NK-92 (cell line): ENCODE results near the gene KCNN3.

Experiments
- DNase-seq: peaks from one replicate; lab custom pipeline; 2025; ENCODE audit not compliant: unreplicated experiment; lab: John Stamatoyannopoulos, UW

Gene KCNN3

DNA sequence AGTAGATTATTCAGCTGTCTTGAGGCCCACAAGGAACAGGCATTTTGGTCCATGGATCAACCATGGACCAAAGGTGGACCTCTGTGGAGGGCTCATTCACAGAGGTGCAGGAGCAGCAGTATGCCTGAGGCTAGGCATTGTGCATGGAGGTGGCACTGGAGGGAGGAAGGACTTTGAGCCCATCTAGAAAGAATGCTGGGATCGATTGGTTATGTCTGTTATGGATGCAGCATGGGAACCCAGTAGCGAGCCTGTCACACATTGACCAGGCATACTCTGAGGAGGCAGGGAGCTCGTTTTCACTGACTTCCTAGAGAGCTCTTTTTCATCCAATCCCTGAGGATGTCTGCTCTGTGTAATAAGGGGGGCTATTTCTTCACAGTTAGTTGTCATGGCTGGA, 75.5 kb downstream of the KCNN3 start:
- no peak for DNase-seq

DNA sequence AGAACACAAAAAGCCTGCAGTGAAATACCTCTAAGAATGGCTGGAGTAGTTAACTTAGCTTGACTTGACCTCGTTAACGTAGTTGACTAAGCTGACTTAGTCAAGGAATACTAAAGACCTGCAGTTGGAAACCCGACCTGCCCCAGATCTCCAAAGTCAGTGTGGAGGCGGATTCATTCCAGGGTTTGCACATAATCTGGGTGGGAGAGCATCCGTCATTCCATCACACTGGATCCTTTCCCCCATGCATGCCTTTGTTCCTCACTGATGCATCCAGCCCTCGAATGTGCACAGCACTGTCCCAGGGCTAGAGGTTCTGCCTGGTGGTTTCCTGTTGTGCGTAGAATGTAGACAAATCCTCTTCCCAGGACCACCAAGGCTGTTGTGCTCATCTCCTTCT, 76.4 kb downstream of the KCNN3 start:
- DNase-seq: no peak

DNA sequence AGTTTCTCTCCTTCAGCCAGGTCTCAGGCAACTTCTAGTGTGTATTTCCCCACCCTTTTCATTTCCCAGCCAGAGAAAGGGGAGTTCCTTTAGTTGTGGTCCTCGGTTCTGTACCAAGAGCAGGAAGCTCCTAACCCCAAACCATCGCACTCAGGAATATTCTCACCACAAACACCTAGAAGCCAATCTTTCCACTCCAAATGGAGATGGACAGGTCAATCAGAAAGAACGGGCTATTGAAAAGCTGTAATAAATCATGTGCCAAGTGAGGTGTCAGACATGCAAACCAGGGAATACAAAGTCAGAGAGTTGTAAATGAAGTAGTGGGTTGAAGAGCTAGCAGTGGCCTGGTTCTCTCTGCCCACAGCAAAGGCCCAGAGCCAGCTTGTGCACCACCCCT, 77.2 kb downstream of the KCNN3 start:
- no peak for DNase-seq

DNA sequence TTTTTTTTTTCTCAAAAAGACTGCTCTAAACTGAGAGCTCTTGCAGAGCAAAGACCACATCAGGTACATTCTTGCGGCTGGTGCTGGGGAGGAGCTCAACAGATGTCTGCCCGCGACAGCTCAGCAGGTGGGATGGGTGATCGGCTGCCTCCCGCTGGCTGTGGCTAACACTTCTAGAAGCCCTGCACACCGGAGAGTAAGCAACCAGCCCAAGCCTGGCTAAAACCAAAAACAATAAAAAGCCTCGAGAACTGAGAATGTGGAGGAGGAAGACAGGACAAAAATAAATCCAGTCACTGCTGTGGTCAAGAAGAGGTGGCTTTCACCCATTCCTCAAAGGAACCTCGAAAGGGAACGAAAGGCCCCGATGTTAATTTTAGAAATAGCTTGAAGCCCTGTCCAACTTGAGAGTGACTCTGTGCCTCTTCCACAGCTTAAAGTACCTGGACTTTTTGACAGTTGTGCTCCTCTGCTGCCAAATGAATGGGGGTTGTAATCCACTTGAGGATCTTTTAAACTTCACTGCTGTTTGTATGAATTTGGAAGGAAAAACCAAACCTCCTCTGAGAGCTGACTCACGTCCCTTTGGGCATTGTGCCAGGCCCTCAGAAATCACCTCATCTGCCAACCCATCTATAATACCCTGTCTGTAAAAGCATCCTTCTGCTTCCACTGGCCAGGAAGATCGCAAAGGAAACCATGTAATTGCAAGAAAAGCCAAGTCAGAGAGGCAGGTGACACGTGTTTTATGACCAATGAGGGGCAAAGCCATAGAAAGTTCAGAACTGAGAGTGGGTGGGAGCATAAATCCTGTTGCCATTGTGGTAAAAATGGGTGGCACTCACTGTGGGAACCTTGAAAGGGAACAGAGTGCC, 78.6 kb downstream of the KCNN3 start:
- DNase-seq: peak; percentile 71

DNA sequence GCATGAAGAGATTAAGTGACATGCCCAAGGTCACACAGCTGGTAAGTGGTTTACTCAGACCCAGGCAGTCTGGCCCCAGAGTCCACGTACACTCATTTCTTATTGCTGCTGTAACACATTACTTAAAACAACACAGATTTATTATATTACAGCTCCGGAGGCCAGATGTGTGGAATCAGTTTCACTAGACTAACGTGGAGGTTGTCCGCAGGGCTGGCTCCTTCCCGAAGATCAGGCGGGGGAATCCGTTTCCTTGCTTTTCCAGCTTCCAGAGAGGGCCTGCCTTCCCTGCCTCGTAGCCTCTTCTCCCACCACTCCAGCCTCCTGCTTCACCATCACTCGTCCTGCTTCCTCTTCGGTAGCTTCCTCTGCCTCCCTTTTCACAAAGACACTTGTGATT, 81.2 kb downstream of the KCNN3 start:
- DNase-seq: no peak

DNA sequence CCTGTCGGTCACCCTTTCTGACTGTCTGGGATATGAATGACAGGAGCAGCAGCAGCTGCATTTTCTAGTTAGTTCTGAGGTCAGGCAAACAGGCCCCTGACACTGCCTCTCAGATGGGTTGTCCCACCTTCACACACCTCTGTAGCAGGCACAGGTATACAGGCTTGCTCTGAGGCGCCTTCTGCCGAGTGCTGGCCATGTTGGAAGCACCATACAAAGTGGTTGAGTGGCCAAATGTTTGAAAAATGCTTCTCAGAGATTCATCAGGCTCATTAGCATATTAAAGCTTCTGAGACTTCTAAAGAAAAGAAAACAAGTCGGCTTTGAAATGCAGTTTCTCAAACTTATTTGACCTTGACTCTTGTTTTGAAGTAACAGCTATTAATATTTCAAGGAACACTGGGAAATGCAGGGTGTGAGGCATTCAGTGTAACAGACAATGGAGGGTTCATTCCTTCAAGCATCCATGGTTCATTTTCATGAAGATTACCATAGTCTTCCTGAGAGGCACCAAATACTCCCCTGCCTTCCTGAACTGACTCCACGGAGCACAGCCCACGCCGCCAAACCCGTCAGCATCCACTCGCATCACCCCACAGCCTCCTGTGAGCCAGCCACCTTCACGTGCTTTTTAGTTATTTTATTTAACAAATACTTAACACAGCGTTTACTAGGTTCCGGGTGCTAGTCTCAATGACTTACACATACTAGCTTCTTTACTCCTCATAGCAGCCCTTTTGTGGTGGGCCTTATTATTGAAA, 81.8 kb downstream of the KCNN3 start:
- DNase-seq: no peak

DNA sequence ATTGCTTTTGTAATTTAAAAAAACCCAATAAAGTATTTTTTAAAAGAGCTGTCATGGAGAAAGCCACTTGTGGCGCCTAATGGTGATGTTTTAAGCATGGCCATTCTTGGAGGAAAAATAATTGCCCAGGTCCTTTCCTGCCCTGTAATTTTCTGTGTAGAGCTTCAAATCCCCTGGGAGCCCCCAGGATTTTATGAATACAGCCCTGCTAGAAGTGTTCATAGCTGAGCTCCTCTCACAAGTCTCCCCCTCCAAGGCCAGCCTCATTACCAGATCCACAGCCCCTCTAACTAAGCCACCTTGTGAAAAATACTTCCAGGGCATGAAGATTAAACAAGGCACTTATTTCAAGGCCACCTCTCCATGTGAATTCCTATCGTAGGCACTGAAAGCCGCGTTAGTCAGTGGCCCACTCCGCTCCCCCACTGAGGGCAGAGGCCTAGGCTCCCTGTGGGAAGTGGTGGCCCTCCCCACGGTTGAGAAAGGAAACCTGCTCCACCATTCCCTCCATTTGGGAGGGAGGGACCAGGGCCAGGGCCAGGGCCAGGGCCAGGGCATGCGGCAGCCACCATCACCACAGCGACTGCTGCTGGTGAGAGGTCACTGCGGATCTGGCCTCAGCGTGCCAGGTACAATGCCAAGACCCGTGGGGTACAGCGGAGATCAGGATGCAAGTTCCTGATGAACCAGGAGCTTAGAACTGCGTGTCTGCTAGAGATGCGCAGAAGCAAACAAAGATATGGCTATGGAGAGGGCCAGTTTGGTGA, 83.1 kb downstream of the KCNN3 start:
- no peak for DNase-seq

DNA sequence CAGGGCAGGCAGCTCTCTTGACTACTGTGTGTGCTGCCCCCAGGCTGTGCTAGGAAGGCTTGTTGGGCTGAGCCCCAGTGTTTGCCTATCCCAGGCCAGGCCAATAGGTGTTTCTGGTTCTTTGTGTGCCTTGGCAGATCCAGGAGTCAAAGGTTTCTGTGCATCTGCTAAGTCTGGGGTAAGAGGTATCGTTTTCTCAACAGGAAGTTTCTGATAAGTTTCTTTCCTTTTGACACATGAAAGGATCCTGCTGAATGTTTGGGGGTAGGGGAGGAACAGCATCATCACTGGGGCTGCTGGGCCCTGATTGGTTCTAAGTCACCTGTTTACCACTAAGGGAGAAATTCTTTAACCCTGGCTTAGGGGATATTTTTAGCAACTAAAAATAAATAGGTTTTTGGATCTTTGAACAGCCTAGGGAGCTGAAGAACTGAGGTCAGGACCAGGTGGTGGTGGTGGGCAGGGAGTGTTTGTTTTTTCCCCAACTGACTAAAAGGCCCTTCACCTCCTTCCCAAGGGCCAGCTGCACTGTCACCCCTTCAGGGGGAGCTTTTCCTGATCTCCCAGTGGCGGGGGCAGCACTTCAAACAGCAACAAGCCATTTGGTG, 85.1 kb downstream of the KCNN3 start:
- no peak for DNase-seq

DNA sequence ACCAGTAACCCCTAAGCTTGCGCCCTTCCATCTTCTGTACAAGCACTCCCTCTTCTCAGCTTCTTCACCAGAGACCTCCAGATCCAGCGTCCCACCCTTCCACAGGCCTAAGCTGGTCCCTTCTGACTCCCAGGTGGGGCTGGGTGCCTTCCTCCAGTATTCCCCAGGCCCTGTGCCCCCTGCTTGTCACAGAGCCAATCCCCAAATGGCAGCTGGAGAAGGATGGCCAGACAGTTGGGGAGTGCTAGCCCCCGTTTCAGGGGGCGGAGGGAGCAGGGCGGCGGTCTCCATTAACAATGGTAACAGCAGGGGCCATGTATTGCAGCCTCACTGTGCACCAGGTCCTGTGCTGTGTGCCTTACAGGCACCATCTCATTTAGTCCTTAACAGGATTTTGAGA, 85.7 kb downstream of the KCNN3 start:
- no peak for DNase-seq

DNA sequence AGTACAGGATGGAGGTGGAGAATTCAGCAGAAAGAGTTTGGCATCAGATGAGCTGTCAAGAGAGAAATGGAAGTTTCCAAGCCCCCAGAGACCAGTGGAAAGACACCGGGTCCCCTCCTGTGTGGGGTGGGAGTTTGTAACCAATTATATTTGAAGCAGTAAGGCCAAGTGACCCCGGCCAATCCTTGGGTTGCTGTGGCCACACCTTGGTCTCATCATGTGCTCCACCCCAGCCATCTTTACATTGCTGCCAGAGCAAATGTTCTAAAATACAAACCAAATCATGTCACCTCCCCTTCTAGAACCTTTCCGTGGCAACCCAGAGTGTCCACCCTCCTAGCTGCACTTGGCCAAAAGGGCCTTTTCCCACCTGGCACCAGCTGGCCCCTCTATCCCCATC, 86.1 kb downstream of the KCNN3 start:
- DNase-seq: no peak

DNA sequence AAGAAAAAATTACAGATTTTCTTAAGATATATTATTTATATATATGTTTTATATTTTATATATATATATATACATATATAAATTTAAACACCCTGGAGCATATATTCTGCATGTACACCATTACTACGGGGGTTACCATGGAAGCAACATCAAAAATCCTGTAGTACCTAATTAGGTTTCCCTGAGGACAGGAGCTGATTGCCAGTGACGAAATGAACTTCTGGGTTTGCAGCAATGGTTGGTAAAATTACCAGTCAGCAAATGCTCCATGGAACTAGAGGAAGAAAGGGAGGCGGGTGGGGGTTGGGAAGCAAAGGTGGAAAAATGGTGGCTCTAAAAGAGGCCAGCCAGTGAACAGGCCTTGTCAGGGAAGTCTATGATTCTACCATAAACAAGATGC, 89.5 kb downstream of the KCNN3 start:
- DNase-seq: no peak

DNA sequence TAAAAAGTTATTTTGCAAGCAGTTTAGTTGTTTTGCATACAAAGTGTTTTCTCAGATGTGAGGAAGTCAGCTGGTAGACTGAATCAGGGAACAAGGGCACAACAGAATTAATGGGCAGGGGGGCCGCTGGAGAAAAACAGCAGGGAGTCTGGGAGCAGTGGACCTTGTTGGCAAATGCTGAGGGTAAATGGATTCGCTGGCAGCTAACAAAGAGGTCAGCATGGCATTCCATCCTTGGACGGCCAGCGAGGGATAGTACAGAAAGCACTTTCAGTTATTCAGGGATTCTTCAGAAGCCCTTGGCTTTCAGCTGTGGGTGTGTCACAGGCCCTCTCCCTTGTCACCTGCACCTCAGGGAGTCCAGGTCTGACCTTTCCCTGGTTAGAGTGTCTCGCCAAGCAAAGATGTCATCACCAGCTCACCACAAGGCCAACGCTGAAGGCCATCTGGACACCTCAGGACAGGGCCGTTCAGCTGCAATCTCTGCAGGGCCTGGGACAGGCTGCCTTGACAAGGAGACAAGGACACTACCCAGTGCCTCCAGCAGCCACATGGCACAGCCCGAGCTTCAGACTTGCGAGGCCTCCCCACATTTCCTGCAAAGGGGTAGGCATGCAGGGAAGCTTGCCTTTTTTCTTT, 90.4 kb downstream of the KCNN3 start:
- no peak for DNase-seq

DNA sequence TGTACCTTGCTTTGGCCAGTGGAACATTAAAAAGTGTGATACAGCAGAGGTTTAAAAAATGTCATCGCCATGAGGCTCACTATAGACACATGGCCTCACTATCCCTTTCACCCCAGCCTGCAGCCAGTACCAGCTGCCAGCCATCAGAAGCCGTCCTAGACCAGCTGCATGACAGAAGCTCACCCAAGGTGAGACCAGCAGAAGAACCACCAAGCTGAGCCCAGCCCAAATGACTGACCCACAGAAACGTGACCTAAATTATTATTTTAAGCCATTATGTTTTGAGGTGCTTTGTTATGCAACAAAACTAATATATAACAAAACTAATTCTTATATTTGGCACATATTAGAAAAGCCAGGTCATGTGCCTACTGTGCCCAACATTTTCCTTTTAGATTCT, 91.1 kb downstream of the KCNN3 start:
- DNase-seq: no peak

DNA sequence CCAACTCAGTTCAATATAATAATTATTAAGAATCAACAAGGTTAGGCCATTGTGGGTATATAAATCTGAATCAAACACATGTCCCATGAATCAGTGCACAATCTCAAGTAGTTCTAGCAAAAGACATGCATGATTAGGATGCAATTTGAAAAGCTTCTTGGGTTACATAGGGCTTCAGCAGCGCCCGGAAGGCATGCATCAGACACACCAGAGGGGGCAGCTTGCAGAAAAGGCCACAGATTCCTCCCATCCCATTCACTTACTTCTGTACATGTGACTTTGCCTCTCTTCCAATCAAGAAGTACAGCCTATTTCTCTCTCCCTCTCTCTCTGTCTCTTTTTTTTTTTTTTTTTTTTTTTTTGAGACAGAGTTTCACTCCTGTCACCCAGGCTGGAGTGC, 91.8 kb downstream of the KCNN3 start:
- no peak for DNase-seq

DNA sequence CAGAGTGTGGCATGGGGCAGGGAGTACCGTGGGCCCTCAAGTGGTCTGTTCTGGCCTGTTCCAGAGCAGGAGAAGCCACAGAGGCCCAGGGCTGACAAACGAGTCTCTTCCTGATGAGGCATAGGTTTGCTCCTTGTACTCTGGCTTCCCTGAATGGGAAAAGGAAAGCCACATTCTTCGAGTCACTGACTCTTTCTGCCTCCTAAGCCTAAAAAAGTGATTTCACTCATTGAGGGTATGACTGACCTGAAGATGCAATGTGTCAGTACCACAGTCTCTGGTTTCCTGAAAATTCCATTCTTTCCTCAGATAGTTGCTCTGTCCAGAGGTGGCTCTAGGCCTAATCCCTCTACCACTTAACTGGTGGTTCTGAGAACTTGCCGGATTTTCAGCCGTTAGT, 92.3 kb downstream of the KCNN3 start:
- no peak for DNase-seq

DNA sequence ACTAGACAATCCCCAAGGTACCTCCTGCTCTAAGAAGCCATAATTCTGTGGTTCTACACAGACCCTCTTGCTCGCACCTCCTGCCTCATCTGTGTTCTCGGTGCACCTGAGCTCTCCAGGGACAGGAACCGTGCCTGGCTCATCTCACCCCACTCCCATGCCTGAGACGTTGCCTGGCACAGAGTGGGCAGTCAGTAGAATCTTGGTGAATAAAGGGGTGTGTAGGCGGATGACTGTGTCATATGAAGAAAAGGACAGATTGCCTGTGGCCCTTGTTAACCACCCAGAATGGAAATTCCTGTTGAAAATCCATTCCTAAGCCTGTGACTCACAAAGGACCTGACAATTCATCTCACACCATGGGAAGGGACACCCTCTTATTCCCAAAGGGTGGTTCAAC, 92.9 kb downstream of the KCNN3 start:
- DNase-seq: no peak

DNA sequence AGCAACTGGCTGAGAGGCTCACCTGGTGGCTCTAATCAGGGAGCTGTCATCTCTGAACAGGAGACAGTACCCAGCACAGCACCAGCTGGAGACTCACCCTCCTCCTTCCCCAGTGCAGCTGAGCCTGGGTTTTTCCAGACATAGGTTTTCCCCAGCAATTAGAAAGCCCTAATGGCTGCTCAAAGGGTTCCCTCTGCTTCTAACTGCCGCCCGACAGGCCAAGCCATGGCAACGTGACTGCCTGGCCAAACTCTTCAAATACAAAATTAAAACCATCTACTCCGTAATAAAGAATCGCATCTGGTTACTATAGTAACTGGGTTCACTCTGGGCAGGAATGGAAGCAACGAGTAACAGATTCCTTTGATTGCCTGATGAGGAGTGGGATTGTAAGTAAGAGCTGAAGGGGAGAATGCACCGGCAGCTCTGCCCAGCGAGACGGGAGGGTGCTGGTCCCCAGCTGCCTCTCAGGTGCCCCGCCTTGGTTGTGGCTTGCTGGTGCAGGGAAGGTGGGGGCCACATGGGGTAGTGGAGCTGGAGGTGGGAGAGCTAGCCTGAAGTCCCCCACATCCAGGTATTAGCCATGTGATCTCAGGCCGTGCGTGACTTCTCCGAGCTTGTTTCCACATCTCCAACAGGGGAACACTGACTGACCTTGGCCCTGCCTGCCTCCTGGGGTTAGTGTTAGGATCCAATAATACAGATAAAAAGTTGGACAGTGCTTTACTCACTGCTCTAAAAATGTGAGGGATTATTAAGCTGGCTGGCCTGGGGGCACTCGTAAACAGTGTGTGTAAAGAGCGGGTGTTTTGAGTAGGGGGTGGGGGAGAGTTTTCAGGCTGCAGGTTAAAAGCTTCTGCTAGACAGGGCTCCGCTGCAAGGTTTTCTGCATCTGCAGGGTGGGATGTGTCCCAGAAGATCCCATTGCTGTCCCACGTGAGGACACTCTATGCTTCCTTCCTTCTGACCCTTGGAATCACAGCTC, 94.2 kb downstream of the KCNN3 start:
- DNase-seq: no peak

DNA sequence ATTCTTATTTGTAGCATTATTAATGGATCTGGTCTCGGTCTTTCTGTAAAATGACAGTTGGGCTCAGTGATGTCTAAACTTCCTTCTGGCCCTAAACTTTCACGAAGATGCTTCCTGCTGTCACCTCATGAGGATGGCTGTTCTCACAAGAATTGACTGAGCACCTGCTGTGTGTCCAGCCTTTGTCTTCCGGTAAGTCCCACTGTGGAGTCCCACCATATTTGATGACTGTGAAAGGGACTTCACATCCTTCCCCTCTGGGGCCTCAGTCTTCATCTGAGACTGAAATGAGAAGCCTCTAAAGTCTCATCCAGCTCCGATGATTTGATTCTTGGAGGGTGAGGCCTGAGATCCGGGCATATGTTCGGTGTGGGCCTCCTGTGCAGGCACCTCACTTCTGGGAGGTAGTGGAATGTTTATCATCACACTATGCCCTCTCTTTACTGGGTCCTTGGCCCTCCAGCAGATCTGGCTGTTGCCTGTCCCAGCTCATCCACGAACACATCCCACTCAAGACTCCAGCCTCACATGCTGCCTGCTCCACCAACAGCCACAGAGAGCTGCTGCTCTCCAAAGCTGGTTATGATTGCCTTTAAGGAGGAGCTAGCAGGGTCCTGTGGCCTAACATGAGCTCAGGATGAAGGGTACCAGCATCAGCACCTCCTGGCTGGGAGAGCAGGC, 95.8 kb downstream of the KCNN3 start:
- DNase-seq: no peak

DNA sequence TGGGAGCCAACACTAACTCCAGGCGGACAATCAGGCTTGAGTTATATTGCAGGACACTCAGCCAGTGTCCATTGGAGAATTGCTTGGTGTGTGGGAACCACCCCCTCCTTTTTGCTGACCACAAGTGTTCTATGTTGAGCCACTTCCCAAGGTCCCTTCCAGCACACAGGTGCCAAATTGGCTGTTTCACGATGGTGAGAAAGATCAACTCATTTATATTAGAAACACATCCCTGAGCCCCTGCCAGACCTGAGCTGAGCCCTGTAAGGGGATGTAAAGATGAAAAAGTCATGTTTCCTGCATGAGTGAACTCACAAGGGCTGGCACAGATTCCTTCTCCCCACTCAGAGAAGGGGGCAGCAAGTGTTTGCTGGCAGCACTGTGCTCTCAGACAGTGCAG, 96.5 kb downstream of the KCNN3 start:
- no peak for DNase-seq
